SK-N-SH treated with all-trans-retinoic acid at 6 μM for 48 hours (cell line): Measurements from ENCODE around the gene SMOC2.

Experiments
- ATAC-seq: fragments of 200-7000 bp; cut with Tn5 transposase; 3 replicates; pipeline ENCODE4 v1.9.1; 2020; ENCODE audit warnings: mild to moderate bottlenecking, moderate library complexity
- ARNTL ChIP-seq: fragments of 450-650 bp; formaldehyde crosslinking; IDR thresholded peaks from 2 replicates; pipeline ENCODE4 v1.5.0; 2020; ENCODE audit warnings: low read depth, mild to moderate bottlenecking, moderate library complexity, borderline replicate concordance
- CREB5 ChIP-seq: fragments of 250-450 bp; sonication (Bioruptor Pico); IDR thresholded peaks from 2 replicates; pipeline ENCODE4 v1.5.1; 2020; ENCODE audit warnings: low read depth, mild to moderate bottlenecking, moderate library complexity
- CSDC2 ChIP-seq: fragments of 250-450 bp; sonication (Bioruptor Pico); IDR thresholded peaks from 2 replicates; pipeline ENCODE4 v1.5.0; 2020; ENCODE audit warnings: mild to moderate bottlenecking, moderate library complexity
- CSRNP3 ChIP-seq: fragments of 250-450 bp; sonication (Bioruptor Pico); IDR thresholded peaks from 2 replicates; pipeline ENCODE4 v1.5.1; 2021; ENCODE audit warnings: mild to moderate bottlenecking, moderate library complexity
- ISL1 ChIP-seq: fragments of 250-450 bp; sonication (Bioruptor Pico); IDR thresholded peaks from 2 replicates; pipeline ENCODE4 v2.1.2; 2022; ENCODE audit warnings: mild to moderate bottlenecking, moderate library complexity
- OSR1 ChIP-seq: fragments of 250-450 bp; sonication (Bioruptor Pico); IDR thresholded peaks from 2 replicates; pipeline ENCODE4 v1.8.0; 2022; ENCODE audit warnings: moderate library complexity, mild to moderate bottlenecking, inconsistent platforms
- PATZ1 ChIP-seq: fragments of 250-450 bp; sonication (Bioruptor Pico); IDR thresholded peaks from 2 replicates; pipeline ENCODE4 v1.8.0; 2020; ENCODE audit warnings: mild to moderate bottlenecking, moderate library complexity, borderline replicate concordance
- POU6F1 ChIP-seq: fragments of 250-450 bp; sonication (Bioruptor Pico); IDR thresholded peaks from 2 replicates; pipeline ENCODE4 v1.8.0; 2021; ENCODE audit warnings: low read depth, mild to moderate bottlenecking, moderate library complexity, borderline replicate concordance
- PPARA ChIP-seq: fragments of 250-450 bp; sonication (Bioruptor Pico); IDR thresholded peaks from 2 replicates; pipeline ENCODE4 v1.5.0; 2020; ENCODE audit warnings: mild to moderate bottlenecking, borderline replicate concordance
- RARB ChIP-seq: fragments of 250-450 bp; sonication (Bioruptor Pico); IDR thresholded peaks from 2 replicates; pipeline ENCODE4 v1.8.0; 2021; ENCODE audit warnings: mild to moderate bottlenecking, moderate library complexity
- SNAI2 ChIP-seq: fragments of 250-450 bp; sonication (Bioruptor Pico); IDR thresholded peaks from 2 replicates; pipeline ENCODE4 v1.5.0; 2020; ENCODE audit warnings: mild to moderate bottlenecking, moderate library complexity
- TCF4 ChIP-seq: fragments of 250-450 bp; sonication (Bioruptor Pico); IDR thresholded peaks from 2 replicates; pipeline ENCODE4 v1.8.0; 2021; ENCODE audit warnings: mild to moderate bottlenecking, moderate library complexity, borderline replicate concordance
- TOX ChIP-seq: fragments of 250-450 bp; sonication (Bioruptor Pico); IDR thresholded peaks from 2 replicates; pipeline ENCODE4 v1.8.0; 2021; ENCODE audit warnings: mild to moderate bottlenecking, moderate library complexity, borderline replicate concordance
- TSHZ2 ChIP-seq: fragments of 250-450 bp; sonication (Bioruptor Pico); IDR thresholded peaks from 2 replicates; pipeline ENCODE4 v1.5.0; 2020; ENCODE audit warnings: mild to moderate bottlenecking, moderate library complexity
- ZFP3 ChIP-seq: fragments of 250-450 bp; sonication (Bioruptor Pico); IDR thresholded peaks from 2 replicates; pipeline ENCODE4 v1.5.0; 2020; ENCODE audit warnings: mild to moderate bottlenecking, moderate library complexity
- ZFP30 ChIP-seq: fragments of 450-650 bp; formaldehyde crosslinking; IDR thresholded peaks from 2 replicates; pipeline ENCODE4 v1.5.0; 2022; ENCODE audit warnings: mild to moderate bottlenecking, moderate library complexity
- ZNF565 ChIP-seq: fragments of 450-650 bp; formaldehyde crosslinking; conservative IDR thresholded peaks from 2 replicates; pipeline ENCODE4 v1.5.0; 2020; ENCODE audit warnings: low read depth, mild to moderate bottlenecking, moderate library complexity
- ZNF70 ChIP-seq: fragments of 450-650 bp; formaldehyde crosslinking; IDR thresholded peaks from 2 replicates; pipeline ENCODE4 v1.5.0; 2020; ENCODE audit warnings: mild to moderate bottlenecking, moderate library complexity
- ZNF8 ChIP-seq: fragments of 450-650 bp; formaldehyde crosslinking; IDR thresholded peaks from 2 replicates; pipeline ENCODE4 v1.5.0; 2020; ENCODE audit warnings: mild to moderate bottlenecking, moderate library complexity

The SMOC2 gene

GRCh38 chr6:168458101-168458500 lies 17.1 kb downstream of the SMOC2 start:
- no peak for ATAC-seq
- TF ChIP-seq ZNF8 (CRISPR knock-in tag) (no peak), ZFP3 (no peak), CSRNP3 (no peak), CSDC2 (no peak), TSHZ2 (CRISPR knock-in tag) (no peak), PATZ1 (CRISPR knock-in tag) (no peak), TOX (no peak), OSR1 (CRISPR knock-in tag) (no peak), ISL1 (CRISPR knock-in tag) (no peak), SNAI2 (CRISPR knock-in tag) (no peak), RARB (CRISPR knock-in tag) (no peak), TCF4 (CRISPR knock-in tag) (no peak)

GRCh38 chr6:168459572-168459971 lies 18.6 kb downstream of the SMOC2 start:
- ATAC-seq, result no peak
- TF ChIP-seq ZNF70 (CRISPR knock-in tag) (no peak), ISL1 (CRISPR knock-in tag) (no peak), PPARA (CRISPR knock-in tag) (no peak), ZFP30 (no peak), CREB5 (CRISPR knock-in tag) (no peak), RARB (CRISPR knock-in tag) (no peak), TCF4 (CRISPR knock-in tag) (no peak), TSHZ2 (CRISPR knock-in tag) (no peak), SNAI2 (CRISPR knock-in tag) (no peak), ZNF565 (CRISPR knock-in tag) (no peak), PATZ1 (CRISPR knock-in tag) (no peak), POU6F1 (no peak), ARNTL (no peak), CSRNP3 (no peak)
